GM19468 (cell line): ENCODE data around the gene PRIM1.
A peak's percentile ranks its signal among the peaks of the same experiment; 100 is the strongest.
"Not testable (repeated sequence)": the region's sequence is repeated elsewhere in the genome, so short reads cannot be mapped to it uniquely, and the experiment has no call there.

Experiments used
- ATAC-seq: cut with Tn5 transposase; IDR thresholded peaks from one replicate; pipeline ENCODE4 v1.9.1; 2021; ENCODE audit warnings: mild to moderate bottlenecking, moderate library complexity, moderate number of reproducible peaks; ENCODE audit not compliant: unreplicated experiment; ENCODE audit errors: extremely low read depth

Gene PRIM1

DNA sequence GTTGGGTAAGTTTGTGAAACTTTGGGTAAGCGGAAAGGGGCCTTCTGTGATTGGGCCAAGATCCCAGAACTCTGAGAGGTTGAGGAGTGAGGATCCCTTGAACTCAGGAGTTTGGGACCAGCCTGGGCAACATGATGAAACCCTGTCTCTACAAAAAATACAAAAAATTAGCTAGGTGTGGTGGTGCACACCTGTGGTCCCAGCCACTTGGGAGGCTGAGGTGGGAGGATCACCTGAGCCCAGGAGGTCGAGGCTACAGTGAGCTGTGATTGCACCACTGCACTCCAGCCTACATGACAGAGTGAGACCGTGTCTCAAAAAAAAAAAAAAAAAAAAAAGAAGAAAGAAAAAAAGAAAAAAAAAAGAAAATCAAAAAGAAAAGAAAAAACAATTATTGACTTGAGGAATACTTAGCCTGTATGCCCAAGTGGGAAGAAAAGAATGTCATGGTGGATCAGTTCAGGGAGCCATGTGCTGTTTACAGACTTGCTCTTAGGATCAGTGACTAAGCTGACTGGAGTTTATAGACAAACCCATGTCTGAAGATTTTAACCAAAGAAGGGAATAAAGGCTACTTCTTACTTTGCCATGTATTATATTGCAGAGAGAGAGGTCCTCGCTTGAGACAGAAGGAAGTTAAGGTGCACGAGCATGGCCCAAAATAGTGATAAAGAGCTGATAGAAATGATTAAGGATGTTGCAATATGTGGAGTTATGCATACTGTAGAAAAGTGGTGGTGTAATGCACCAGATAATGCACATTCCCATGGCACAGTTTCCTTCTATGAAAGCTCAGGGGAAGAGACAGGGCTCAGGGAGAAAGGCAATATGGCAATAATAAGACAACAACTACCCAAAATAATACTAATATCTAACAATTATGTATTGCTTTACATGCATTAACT lies 11.9 kb upstream of the PRIM1 start:
- ATAC-seq, result no peak

DNA sequence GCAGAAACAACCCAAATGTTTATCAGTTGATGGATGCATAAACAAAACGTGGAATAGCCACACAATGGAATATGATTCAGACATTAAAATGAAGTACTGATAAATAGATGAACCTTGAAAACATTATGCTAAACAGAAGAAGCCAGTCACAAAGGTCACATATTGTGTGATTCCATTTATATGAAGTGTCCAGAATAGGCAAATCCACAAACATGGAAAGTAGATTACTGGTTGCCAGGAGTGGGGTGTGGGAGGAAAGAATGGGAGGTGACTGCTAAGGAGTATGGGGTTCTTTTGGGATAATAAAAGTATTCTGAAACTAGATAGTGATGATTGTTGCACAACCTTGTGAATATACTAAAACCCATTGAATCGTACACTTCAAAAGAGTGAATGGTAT lies 9.7 kb upstream of the PRIM1 start:
- no peak for ATAC-seq

DNA sequence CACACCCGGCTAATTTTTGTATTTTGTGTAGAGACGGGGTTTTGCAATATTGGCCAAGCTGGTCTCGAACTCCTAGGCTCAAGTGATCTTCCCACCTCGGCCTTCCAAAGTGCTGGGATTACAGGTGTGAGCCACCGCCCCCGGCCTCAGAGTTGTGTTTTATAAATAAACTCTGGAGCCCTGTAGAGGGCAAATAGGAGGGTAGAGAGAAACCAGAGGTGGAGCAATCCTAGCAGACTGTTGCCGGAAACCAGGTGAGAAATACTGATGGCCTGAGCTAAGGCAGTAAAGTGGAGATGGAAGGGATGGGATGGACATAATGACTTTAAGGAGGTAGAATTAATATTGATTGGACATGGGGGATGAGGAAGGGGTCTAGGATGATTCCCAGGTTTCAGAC lies 8.3 kb upstream of the PRIM1 start:
- no peak for ATAC-seq

- no peak for ATAC-seq
Observed at GRCh38 chr12:56759263-56759908, 7.3 kb upstream of the PRIM1 start.

DNA sequence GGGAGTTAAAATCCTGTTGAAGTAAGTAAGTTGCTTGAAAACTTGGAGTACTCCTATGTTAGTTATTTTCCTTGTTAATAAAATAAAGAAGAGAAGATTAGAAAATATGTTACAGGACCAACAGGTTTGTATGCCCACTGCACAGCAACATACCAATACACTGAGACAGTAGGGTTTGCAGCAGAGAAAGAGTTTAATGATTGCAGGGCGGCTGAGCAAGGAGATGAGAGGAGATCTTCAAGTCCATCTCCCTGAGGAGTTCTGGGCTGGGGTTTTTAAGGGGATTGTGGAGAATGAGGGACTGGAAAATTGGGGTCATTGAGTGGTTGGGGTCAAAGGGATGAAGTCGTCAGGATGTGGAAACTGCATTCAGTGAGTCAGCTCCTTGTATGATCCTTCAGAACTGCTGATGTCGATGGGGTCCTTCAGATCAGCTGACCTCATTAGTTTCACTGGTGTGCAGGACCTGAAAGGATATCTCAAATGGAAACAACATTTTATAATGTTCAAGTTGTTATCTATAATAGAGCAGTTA lies 6.7 kb upstream of the PRIM1 start:
- ATAC-seq, result no peak

DNA sequence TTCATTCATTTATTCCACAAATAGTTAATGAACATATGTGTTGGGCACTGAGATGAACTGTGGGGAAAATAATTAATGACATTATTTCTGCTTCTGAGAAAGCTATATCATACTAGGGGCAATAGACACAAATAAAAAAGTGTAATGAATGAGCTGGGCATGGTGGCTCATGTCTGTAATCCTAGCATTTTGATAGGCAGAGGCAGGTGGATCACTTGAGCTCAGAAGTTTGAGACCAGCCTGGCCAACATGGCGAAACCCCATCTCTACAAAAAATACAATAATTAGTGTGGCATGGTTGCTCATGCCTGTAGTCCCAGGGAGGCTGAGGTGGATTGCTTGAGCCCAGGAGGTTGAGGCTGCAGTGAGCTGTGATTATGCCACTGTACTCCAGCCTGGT lies 5.8 kb upstream of the PRIM1 start:
- ATAC-seq, result not testable (repeated sequence)

- no peak for ATAC-seq
Observed at GRCh38 chr12:56753566-56753965, 1.4 kb upstream of the PRIM1 start.

DNA sequence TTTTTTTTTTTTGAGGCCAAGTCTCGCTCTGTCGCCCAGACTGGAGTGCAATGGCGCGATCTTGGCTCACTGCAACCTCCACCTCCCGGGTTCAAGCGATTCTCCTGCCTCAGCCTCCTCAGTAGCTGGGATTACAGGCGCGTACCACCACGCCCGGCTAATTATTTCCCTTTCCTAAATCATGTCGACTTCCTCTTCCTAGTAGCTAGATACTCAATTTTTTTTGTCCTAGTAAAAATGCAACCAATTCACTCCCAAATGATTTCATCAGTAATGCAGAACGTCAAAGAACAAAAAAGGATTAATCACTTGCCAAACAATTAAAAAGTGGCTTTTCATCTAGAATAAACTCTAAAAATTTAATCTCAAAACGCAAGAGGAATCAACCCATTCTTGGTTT lies 1.5 kb downstream of the PRIM1 start:
- not testable (repeated sequence) for ATAC-seq

DNA sequence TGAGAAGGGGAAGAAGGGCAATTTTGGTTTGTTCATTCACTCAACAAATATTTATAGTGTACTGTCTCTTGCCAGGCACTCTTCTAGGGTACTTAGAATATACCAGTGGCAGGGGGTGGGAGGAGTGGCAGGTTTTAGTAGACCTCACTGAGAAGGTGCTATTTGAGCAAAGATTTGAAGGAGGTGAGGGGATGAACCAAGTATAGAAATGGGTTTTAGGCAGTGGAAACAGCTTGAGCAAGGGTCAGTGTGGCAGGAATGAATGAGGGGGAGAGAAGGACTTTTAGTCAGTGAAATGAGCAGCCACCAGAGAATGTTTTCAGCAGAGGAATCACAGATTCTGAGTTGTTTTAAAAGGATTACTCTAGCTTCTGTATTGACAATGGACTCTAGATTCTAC lies 2.3 kb downstream of the PRIM1 start:
- no peak for ATAC-seq

GRCh38 chr12:56749359-56749758 lies 2.8 kb downstream of the PRIM1 start:
- ATAC-seq, result no peak

- ATAC-seq, result no peak
Observed at GRCh38 chr12:56728139-56728861, 23.8 kb downstream of the PRIM1 start.

- not testable (repeated sequence) for ATAC-seq
Observed at GRCh38 chr12:56726196-56726675, 25.9 kb downstream of the PRIM1 start.

GRCh38 chr12:56725723-56726102 lies 26.4 kb downstream of the PRIM1 start:
- ATAC-seq, result no peak

DNA sequence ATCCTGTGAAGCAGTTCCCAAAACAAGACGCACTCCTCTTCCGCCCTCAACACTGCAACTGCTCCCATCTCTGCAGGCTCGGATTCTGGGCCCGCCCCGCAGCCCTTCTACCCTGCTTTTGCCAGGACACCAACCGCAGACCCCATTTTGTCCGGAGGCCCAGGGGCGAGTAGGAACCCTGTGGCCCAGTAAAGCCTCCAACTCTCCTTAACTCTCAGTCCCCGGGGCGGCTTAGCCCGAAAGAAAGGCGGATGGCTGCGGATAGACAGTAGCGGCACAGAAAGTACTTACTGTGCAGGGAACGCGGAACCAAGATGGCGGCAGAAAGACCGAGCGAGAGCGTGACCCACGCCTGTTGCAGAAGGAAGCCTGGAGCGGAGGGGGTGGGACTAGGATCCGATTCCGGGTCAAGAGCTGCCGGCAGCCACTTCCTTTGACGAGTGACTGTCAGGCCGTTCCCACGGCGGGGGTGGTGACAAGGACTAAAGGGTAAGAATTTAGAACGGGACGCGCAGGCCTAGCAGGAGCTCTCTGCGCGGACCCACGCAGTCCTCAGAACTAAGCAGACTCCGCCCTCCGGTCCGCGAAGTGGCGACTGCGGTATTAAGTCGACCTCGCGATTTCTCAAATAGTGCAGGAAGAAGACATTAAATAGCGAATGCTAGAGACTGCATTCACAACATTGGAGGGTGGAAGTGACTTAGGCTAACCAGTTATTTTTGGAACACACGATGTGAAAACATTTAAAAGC lies 27.0 kb downstream of the PRIM1 start, which contains the start of gene NACA:
Gene NACA (minus strand): TSS at position 328 of the 751 bp plus-strand sequence. CDS start 778 bp downstream, outside the sequence.
- ATAC-seq, result peak; percentile 90

DNA sequence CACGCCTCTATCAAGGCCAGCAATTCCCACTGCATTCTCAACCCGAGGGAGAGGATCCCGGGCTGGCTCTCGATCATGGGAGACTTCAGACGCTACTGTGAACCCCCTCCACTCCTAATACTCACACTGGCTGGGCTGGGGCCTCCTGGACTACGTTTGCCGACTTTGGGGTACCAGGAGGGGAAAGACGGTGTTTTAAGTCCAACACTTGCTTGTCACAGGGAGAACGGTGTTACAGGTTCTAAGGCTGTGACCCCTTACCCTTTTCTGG lies 27.5 kb downstream of the PRIM1 start:
- ATAC-seq, result no peak

DNA sequence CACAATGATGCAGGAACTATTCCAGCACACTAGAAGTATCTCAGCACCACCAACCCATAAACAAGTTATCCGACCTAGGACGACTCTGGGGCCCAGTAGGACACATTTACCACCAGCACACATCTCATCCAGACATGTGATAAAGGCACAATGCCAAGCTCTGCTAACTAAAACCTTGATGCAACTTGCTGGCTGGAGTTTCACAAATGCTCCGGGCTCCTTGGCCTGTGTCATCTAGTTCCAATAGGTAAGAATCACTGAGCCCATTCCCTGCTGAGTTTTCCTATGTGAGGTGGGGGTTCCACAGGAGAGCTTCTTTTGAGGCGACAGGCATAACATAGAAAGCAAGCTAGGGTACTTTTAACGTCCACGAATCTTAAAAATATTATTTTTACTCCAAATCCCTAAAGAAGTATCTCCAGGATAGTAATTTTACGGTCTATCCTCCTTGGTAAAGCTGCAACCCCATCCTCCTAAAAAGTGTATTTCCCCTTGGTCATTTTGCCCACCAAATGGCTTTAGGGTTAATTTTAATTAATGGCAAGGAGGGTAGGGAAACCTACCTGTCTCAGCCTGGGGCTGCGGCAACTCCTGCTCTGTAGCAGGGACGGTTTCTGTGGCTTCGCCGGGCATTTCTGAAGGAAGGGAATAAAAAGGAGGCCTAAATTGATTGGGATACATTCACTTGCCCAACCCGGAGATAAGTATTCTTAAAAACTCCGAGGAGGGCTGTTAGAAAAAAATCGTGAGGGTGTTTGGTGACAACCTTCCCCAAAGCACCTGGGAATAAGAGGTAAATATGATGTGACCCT lies 28.0 kb downstream of the PRIM1 start:
- ATAC-seq, result no peak

DNA sequence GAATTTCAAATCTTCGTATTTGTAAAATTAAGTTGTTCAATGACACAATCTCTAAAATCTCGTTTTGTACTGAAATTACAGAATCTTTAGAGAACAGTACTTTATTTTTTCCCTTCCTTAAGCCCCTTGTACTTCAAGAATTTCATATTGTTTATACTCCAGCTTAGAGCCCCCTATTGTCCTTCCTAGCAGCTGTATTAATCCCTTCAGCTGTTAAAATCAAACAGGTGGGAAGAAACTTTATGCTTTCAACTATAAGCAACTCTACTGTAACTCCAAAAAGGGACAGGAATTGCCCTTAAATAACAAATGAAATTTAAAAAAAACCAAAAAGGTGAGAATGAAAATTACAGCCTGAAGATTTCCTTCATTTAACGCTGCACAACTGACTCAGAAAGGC lies 28.8 kb downstream of the PRIM1 start:
- ATAC-seq, result no peak

DNA sequence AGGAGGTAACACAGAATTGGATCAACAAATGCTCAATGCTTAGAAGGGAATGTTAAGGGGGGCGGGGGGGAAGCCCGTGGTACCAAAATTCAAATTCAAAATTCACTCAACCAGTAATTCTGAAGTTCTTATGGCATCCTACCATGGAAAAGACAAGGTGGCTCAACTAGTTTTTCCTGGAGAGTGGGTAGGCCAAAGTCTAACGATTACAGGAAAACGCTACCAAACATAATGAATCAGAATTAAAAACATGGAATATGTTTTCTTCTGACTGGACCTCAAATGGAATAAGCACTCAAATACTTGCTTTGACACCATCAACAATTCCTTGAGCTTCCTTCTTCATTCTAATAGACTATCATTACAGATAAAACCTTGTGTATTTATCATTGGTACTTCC lies 29.3 kb downstream of the PRIM1 start:
- ATAC-seq, result no peak

DNA sequence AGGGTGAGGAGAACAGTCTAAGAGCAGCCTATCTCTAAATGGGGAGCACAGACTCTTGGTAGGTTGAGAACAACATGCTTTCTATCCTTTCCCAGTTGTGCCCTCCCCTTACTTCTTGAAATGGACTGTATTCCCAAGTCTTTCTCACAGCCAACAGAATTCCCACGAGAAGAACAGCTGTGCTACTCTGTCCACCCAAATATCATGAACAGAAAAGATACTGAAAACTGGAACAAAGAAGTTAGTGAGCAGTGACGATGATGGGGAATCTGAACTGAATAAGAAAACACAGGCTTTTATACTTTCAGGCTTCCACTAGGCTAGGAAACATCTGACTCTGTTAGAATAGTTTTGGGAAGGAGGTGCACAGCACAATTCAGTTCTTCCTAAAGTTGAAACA lies 30.4 kb downstream of the PRIM1 start:
- no peak for ATAC-seq
